ENCODE measurements around the gene SH3BGRL3.
"Not testable (repeated sequence)": the region's sequence is repeated elsewhere in the genome, so short reads cannot be mapped to it uniquely, and the experiment has no call there.

SH3BGRL3 gene

GRCh38 chr1:26317612-26318337 lies 37.9 kb downstream of the SH3BGRL3 start, which contains the start of gene CD52:
Gene CD52, plus strand, starts transcription at chr1:26317958. Its CDS starts 60 bp downstream, at chr1:26318018.
- DNase-seq, result no peak

- no peak for DNase-seq
These were observed 38.6 kb downstream of the SH3BGRL3 start for GRCh38 chr1:26318338-26319064.

GRCh38 chr1:26320896-26321295 lies 41.0 kb downstream of the SH3BGRL3 start:
- no peak for DNase-seq

- DNase-seq, result peak; percentile 83
These were observed 41.6 kb downstream of the SH3BGRL3 start for GRCh38 chr1:26321315-26322041.

GRCh38 chr1:26322042-26322331 lies 42.1 kb downstream of the SH3BGRL3 start:
- DNase-seq, result no peak

GRCh38 chr1:26323382-26323781 lies 43.5 kb downstream of the SH3BGRL3 start:
- no peak for DNase-seq

- no peak for DNase-seq
These were observed 44.7 kb downstream of the SH3BGRL3 start for GRCh38 chr1:26324550-26324949.

GRCh38 chr1:26327956-26328362 lies 48.1 kb downstream of the SH3BGRL3 start:
- DNase-seq, result no peak

GRCh38 chr1:26328597-26328996 lies 48.7 kb downstream of the SH3BGRL3 start:
- DNase-seq, result no peak

GRCh38 chr1:26329380-26329779 lies 49.5 kb downstream of the SH3BGRL3 start:
- not testable (repeated sequence) for DNase-seq

- no peak for DNase-seq
These were observed 50.4 kb downstream of the SH3BGRL3 start for GRCh38 chr1:26330276-26330675.
